Adipose tissue (tissue), 3 donors: ENCODE data around the gene SLIT1. TPM values are rescaled to one million over a fixed set of nuclear protein-coding genes. Genes with fewer than 3 reads are reported as not detected.
"Not testable (repeated sequence)": the region's sequence is repeated elsewhere in the genome, so short reads cannot be mapped to it uniquely, and the experiment has no call there.

Experiments used
- H3K27ac ChIP-seq: one replicate; pipeline ENCODE4 v1.5.1; 2013; ENCODE audit warnings: low read depth, low read length
- WGBS, 3 donors: extraction: QIAGEN DNeasy Blood & Tissue Kit; methylation state at CpG; one replicate each; pipeline ENCODE4 v1.1.7; 2013; 5-methylcytosine and 5-hydroxymethylcytosine counted together
- polyA plus RNA-seq, 3 donors: library from polyadenylated mRNA; stranded (reverse); fragments of 200-250 nt; gene quantifications; one replicate each; pipeline ENCODE4 v1.2.3, GENCODE V29; 2013
- donor health status: healthy with polysubstance abuse.
- donor health status: Bipolar disorder and iron deficiency.
- donor health status: healthy.

SLIT1 gene
- polyA plus RNA-seq, 3 donors: 0.18 to 0.48 (median 0.34) TPM

- WGBS, 3 donors: 76 to 88% (median 86%) methylated on average over 5 of the region's 5 CpGs
- no peak overlapping the region for H3K27ac ChIP-seq
Measured at GRCh38 chr10:97047083-97047736, 138.5 kb downstream of the SLIT1 start.

- no peak overlapping the region for H3K27ac ChIP-seq
- 65 to 76% (median 71%) methylated on average over 11 of the region's 11 CpGs for WGBS, 3 donors
Measured at GRCh38 chr10:97046456-97047082, 139.2 kb downstream of the SLIT1 start.

GRCh38 chr10:97043563-97043855, 142.2 kb downstream of the SLIT1 start:
- no peak overlapping the region for H3K27ac ChIP-seq
- 79 to 91% (median 87%) methylated on average over 13 to 14 of the region's 14 CpGs for WGBS, 3 donors

GRCh38 chr10:97042716-97043562, 142.8 kb downstream of the SLIT1 start:
- H3K27ac ChIP-seq: no peak overlapping the region
- 88 to 92% (median 91%) methylated on average over 37 to 38 of the region's 38 CpGs for WGBS, 3 donors

GRCh38 chr10:97042081-97042480, 143.7 kb downstream of the SLIT1 start:
- no peak overlapping the region for H3K27ac ChIP-seq

GRCh38 chr10:97040706-97041105, 145.1 kb downstream of the SLIT1 start:
- H3K27ac ChIP-seq: no peak overlapping the region
- WGBS, 3 donors: 82 to 92% (median 88%) methylated on average over 8 of the region's 8 CpGs

More at GRCh38 chr10:97042081-97042480, 143.7 kb downstream of the SLIT1 start:
- 89 to 92% (median 90%) methylated on average over 5 of the region's 5 CpGs for WGBS, 3 donors

- H3K27ac ChIP-seq: no peak overlapping the region
- WGBS, 3 donors: 96 to 97% (median 97%) methylated on average over 9 of the region's 9 CpGs
Measured at GRCh38 chr10:97040248-97040584, 145.5 kb downstream of the SLIT1 start.

GRCh38 chr10:97039538-97040247, 146.1 kb downstream of the SLIT1 start:
- WGBS, 3 donors: 82 to 91% (median 88%) methylated on average over 15 to 16 of the region's 16 CpGs
- no peak overlapping the region for H3K27ac ChIP-seq

- WGBS, 3 donors: 92 to 95% (median 93%) methylated on average over 7 of the region's 7 CpGs
Measured at GRCh38 chr10:97038688-97039087, 147.1 kb downstream of the SLIT1 start.

GRCh38 chr10:97037365-97038361, 148.1 kb downstream of the SLIT1 start:
- no peak overlapping the region for H3K27ac ChIP-seq
- 18 to 20% (median 20%) methylated on average over 29 to 30 of the region's 30 CpGs for WGBS, 3 donors

More at GRCh38 chr10:97038688-97039087, 147.1 kb downstream of the SLIT1 start:
- H3K27ac ChIP-seq: no peak overlapping the region

GRCh38 chr10:97034958-97035769, 150.6 kb downstream of the SLIT1 start:
- H3K27ac ChIP-seq: no peak overlapping the region
- WGBS, 3 donors: 82 to 89% (median 84%) methylated on average over 18 of the region's 18 CpGs

- WGBS, 3 donors: 71 to 78% (median 77%) methylated on average over 7 of the region's 7 CpGs
- no peak overlapping the region for H3K27ac ChIP-seq
Measured at GRCh38 chr10:97034301-97034700, 151.5 kb downstream of the SLIT1 start.

- WGBS, 3 donors: 92 to 95% (median 92%) methylated on average over 9 of the region's 9 CpGs
- not testable (repeated sequence) for H3K27ac ChIP-seq
Measured at GRCh38 chr10:97033841-97034240, 151.9 kb downstream of the SLIT1 start.

- no peak overlapping the region for H3K27ac ChIP-seq
- 57 to 64% (median 58%) methylated on average over 7 of the region's 7 CpGs for WGBS, 3 donors
Measured at GRCh38 chr10:97032624-97033023, 153.1 kb downstream of the SLIT1 start.

GRCh38 chr10:97031459-97031858, 154.3 kb downstream of the SLIT1 start:
- no peak overlapping the region for H3K27ac ChIP-seq
- WGBS, 3 donors: 90 to 91% (median 90%) methylated on average over 11 of the region's 11 CpGs

GRCh38 chr10:97030894-97031293, 154.9 kb downstream of the SLIT1 start:
- 47 to 79% (median 78%) methylated on average over 6 of the region's 6 CpGs for WGBS, 3 donors
- H3K27ac ChIP-seq: no peak overlapping the region

GRCh38 chr10:97029271-97029670, 156.5 kb downstream of the SLIT1 start:
- no peak overlapping the region for H3K27ac ChIP-seq
- 73 to 84% (median 81%) methylated on average over 3 of the region's 3 CpGs for WGBS, 3 donors
